Upper lobe of left lung (tissue), 6 donors: Measurements from ENCODE around the gene AGTR1. TPM values are rescaled to one million over a fixed set of nuclear protein-coding genes. Genes with fewer than 3 reads are reported as not detected.
A peak's percentile ranks its signal among the peaks of the same experiment; 100 is the strongest.

Source experiments
- ATAC-seq, 2 donors: fragments of 200-7000 bp; cut with Tn5 transposase; one replicate each; pipeline ENCODE4 v1.9.1; 2022; ENCODE audit warnings: mild to moderate bottlenecking in 2 of 2, moderate library complexity in 2 of 2; ENCODE audit not compliant: low FRiP score in 2 of 2
- DNase-seq, 2 donors: peaks; one replicate each; pipeline ENCODE4 v3.0.0-alpha.2; 2019 to 2020
- H3K27ac ChIP-seq, 4 donors: fragments of 200-600 bp; sonication (generic); one replicate each; pipeline ENCODE4 v1.5.1; 2016 to 2019
- H3K27me3 ChIP-seq, 4 donors: fragments of 200-600 bp; sonication (generic); one replicate each; pipeline ENCODE4 v1.5.1; 2017 to 2019
- H3K36me3 ChIP-seq, 4 donors: fragments of 200-600 bp; sonication (generic); one replicate each; pipeline ENCODE4 v1.5.1; 2016 to 2019
- H3K4me1 ChIP-seq, 4 donors: fragments of 200-600 bp; sonication (generic); one replicate each; pipeline ENCODE4 v1.5.1; 2018 to 2019
- H3K4me3 ChIP-seq, 4 donors: fragments of 200-600 bp; sonication (generic); one replicate each; pipeline ENCODE4 v1.5.1; 2017 to 2019; ENCODE audit warnings: mild to moderate bottlenecking in 2 of 4, moderate library complexity in 1 of 4
- H3K9me3 ChIP-seq, 4 donors: fragments of 200-600 bp; sonication (generic); one replicate each; pipeline ENCODE4 v1.5.1; 2018 to 2019
- EP300 ChIP-seq, 4 donors: sonication (generic); formaldehyde crosslinking; IDR thresholded peaks; one replicate each; pipeline ENCODE4 v1.5.1; 2017; ENCODE audit warnings: antibody characterized with exemption in 4 of 4, control low read depth in 2 of 4
- POLR2A ChIP-seq, 4 donors: fragments of 450-650 bp; IDR thresholded peaks; one replicate each; pipeline ENCODE4 v1.5.1; 2016 to 2017; ENCODE audit warnings: antibody characterized with exemption in 4 of 4, mild to moderate bottlenecking in 2 of 4
- POLR2AphosphoS5 ChIP-seq, 2 donors: sonication (generic); formaldehyde crosslinking; IDR thresholded peaks; one replicate each; pipeline ENCODE4 v1.5.1; 2017; ENCODE audit warnings: antibody characterized with exemption in 2 of 2
- WGBS, 2 donors: methylation state at CpG; one replicate each; pipeline ENCODE4 v1.1.5; 2017 to 2018; 5-methylcytosine and 5-hydroxymethylcytosine counted together
- total RNA-seq, 6 donors: library from RNA; depleted of rRNA in 4 of 6; stranded (reverse); fragments of >200 nt in 4 of 6; gene quantifications; one replicate each; pipeline versions ENCODE4 v1.1.0 to v1.2.1, GENCODE V29; 2016 to 2021
- TF ChIP-seq, protein P1 (sequence below), 6 experiments: fragments of 450-650 bp in 4 of 6; fragments of 200-600 bp in 2 of 6; sonication (generic) in 2 of 6; IDR thresholded peaks; one replicate each; pipeline ENCODE4 v1.5.1; 2016 to 2019; ENCODE audit warnings: antibody characterized with exemption in 6 of 6
- donor health status: DM: no; HTN: no; CAD: no; lungs with moderate emphysema.
- donor health status: DM: no; HTN: yes; CAD: no; lungs with severe emphysema.

Gene AGTR1
- total RNA-seq, 6 donors from 2014 or later: 4.6 to 9.3 (median 5.9) TPM

DNA sequence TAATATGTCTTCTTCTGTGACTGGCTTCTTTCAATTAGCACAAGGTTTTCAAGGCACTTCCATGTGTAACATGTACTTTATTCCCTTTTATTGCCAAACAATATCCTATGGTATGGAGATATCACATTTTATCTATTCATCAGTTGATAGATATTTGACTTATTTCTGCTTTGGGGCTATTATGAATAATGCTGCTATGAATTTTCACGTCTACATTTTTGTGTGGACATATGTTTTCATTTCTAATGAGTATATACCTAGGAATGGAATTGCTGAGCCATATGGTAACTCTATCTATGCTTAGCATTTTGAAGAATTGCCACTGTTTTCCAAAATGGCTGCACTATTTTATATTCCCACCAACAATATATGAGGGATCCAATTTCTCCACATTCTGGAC is 3.6 kb upstream of the AGTR1 start:
- no peak overlapping the region for H3K27ac ChIP-seq
- H3K4me1 ChIP-seq: peaks cover 0 to 11% (median 0%) of the 10 kb centered on the region in 4 donors
- 48 to 55% methylated on average over 1 of the region's 1 CpG for WGBS, 2 donors
- peaks cover 0 to 7% (median 4%) of the 10 kb centered on the region in 4 donors for H3K27me3 ChIP-seq
- H3K36me3 ChIP-seq: no peaks in the 10 kb centered on the region
- ATAC-seq: no peak
- TF ChIP-seq, protein P1, sequence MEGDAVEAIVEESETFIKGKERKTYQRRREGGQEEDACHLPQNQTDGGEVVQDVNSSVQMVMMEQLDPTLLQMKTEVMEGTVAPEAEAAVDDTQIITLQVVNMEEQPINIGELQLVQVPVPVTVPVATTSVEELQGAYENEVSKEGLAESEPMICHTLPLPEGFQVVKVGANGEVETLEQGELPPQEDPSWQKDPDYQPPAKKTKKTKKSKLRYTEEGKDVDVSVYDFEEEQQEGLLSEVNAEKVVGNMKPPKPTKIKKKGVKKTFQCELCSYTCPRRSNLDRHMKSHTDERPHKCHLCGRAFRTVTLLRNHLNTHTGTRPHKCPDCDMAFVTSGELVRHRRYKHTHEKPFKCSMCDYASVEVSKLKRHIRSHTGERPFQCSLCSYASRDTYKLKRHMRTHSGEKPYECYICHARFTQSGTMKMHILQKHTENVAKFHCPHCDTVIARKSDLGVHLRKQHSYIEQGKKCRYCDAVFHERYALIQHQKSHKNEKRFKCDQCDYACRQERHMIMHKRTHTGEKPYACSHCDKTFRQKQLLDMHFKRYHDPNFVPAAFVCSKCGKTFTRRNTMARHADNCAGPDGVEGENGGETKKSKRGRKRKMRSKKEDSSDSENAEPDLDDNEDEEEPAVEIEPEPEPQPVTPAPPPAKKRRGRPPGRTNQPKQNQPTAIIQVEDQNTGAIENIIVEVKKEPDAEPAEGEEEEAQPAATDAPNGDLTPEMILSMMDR (IDR thresholded peaks at IDR 0.05): no peak
- TF ChIP-seq EP300 (IDR thresholded peaks at IDR 0.05) (no peak), POLR2AphosphoS5 (IDR thresholded peaks at IDR 0.05) (no peak), POLR2A (IDR thresholded peaks at IDR 0.05) (no peak)
- H3K9me3 ChIP-seq: no peaks in the 10 kb centered on the region
- H3K4me3 ChIP-seq: no peak overlapping the region
- DNase-seq: no peak

DNA sequence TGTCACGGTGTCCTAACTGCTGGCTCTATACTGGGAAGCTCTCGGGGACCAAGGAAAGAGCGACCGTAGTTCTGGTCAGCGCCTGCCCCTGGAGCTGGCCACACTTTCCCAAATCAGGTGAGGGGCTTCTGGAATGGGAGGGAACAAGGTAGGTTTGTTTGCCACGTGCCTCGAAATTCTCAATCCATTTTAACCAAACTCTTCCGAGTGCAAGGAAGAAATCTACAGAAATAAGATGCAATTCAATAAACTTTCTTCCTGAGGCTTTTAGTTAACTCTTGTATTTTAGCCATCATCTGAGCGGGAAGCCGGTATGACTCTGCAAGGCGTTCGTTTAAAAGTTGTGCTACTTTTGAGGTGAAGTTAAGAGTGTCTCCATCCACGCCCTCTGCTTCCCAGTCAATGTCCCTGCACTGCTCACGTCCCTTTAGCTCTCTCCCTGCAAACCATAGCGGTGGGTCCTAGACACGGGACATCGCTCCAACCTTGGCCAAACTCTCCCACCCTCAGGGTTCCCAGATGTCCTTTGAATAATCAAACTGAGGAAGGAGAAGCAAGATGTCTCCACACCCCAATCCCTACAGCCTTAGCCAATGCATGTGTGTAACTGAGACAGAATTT is 597 bp downstream of the AGTR1 start:
- Histone ChIP-seq H3K9me3 (no peaks in the 10 kb centered on the region), H3K27me3 (peaks cover 0 to 7% (median 4%) of the 10 kb centered on the region in 4 donors), H3K36me3 (no peaks in the 10 kb centered on the region), H3K4me1 (peaks cover 0 to 11% (median 0%) of the 10 kb centered on the region in 4 donors), H3K27ac (peak overlapping the region; percentile 23 to 73 (median 61)), H3K4me3 (peak overlapping the region in 3 of 4 donors; percentile 43 to 51 (median 49))
- DNase-seq (no peak), ATAC-seq (peak; percentile 15 to 43)
- WGBS, 2 donors: 43 to 60% methylated on average over 15 to 17 of the region's 17 CpGs
- TF ChIP-seq POLR2A (IDR thresholded peaks at IDR 0.05) (peak in 1 of 4 donors; percentile 1), EP300 (IDR thresholded peaks at IDR 0.05) (no peak)

DNA sequence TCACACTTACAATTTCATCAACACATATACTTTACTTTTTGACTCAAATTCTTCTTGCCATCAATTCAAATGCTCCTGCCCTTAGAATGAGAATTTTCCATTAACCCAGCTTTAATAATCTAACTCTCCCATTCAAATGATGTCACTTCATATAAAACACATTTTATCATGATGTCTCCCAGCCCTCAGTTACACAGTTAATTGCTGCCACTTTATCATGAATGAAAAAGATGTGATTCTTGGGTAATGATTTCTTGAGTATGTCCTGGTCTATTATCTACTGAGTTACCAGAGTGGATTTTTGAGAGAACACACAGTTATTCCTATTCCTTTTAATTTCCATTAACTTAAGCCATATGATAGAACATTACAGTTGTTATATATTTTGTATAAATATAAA is 7.6 kb downstream of the AGTR1 start:
- Histone ChIP-seq H3K4me3 (no peak overlapping the region), H3K36me3 (no peaks in the 10 kb centered on the region), H3K4me1 (no peaks in the 10 kb centered on the region), H3K27ac (no peak overlapping the region), H3K27me3 (no peaks in the 10 kb centered on the region), H3K9me3 (no peaks in the 10 kb centered on the region)
- DNase-seq (no peak), ATAC-seq (no peak)
- TF ChIP-seq EP300 (IDR thresholded peaks at IDR 0.05) (no peak), POLR2A (IDR thresholded peaks at IDR 0.05) (no peak), POLR2AphosphoS5 (IDR thresholded peaks at IDR 0.05) (no peak)
- TF ChIP-seq, protein P1 (IDR thresholded peaks at IDR 0.05): no peak

DNA sequence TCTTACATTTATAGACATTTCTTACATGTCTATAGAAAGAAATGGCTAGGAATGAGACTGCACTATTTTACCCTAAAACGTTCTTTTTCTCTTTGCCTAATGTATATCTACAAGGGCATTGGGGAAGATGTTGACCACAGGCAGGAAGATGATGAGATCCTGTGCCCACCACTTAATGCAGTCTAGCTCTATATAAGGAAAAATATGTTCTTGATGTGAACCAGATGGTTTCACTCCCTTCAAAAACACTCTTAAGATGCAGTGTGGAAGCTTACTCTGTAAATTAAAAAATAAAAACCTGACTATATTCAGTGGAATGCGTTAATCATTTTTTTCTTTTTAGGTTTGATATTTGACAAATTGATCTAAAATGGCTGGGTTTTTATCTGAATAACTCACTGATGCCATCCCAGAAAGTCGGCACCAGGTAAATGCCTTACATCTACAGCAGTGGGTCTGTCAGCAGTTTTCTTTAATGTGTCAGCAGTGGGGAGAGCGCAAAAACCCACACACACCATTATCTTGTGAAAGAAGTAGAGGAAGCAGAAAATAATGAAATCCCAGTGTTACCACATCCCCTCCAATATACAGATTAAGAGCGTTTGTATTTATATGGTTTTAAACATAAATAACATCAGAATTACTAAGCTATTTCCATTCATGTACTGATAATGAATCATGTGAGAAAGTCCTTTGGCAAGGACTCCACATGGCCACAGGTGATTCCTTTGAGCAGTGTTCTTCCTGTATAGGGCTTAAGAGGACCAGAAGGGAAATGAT is 10.1 kb downstream of the AGTR1 start:
- H3K27me3 ChIP-seq: no peaks in the 10 kb centered on the region
- no peak overlapping the region for H3K27ac ChIP-seq
- no peak for TF ChIP-seq EP300 (IDR thresholded peaks at IDR 0.05)
- TF ChIP-seq, protein P1 (IDR thresholded peaks at IDR 0.05): no peak
- TF ChIP-seq POLR2A (IDR thresholded peaks at IDR 0.05): no peak
- TF ChIP-seq POLR2AphosphoS5 (IDR thresholded peaks at IDR 0.05): no peak
- WGBS, 2 donors: 68 to 72% methylated on average over 5 of the region's 5 CpGs
- H3K4me1 ChIP-seq: no peaks in the 10 kb centered on the region
- no peaks in the 10 kb centered on the region for H3K36me3 ChIP-seq
- DNase-seq (no peak), ATAC-seq (no peak)
- no peaks in the 10 kb centered on the region for H3K9me3 ChIP-seq
- no peak overlapping the region for H3K4me3 ChIP-seq

DNA sequence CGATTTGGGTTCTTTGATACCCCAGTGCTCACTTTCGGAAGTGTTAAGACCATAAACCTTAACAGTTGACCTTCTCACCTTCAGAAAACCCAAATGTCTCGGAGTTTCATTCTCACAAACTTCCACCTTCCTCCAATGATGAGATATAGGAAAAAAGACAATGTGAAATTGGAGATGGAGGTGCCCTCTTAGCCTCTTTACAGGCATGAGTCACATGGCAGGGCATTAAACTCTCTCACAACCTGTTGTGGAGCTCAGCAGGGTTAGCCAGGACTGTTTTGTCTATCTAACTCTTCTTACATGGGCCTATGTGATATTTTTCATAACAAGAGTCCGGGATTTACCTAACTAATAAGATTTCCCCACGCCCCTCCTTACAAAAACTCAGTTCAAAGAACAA is 10.7 kb downstream of the AGTR1 start:
- whole genome bisulfite sequencing, 2 donors: 76% methylated on average over 5 of the region's 5 CpGs

More for the DNA sequence above, 10.7 kb downstream of the AGTR1 start:
- H3K27ac ChIP-seq: no peak overlapping the region
- no peaks in the 10 kb centered on the region for H3K4me1 ChIP-seq
- H3K4me3 ChIP-seq: no peak overlapping the region
- no peak for DNase-seq
- no peaks in the 10 kb centered on the region for H3K36me3 ChIP-seq
- no peaks in the 10 kb centered on the region for H3K27me3 ChIP-seq
- H3K9me3 ChIP-seq: no peaks in the 10 kb centered on the region
- ATAC-seq: no peak
- TF ChIP-seq, protein P1 (IDR thresholded peaks at IDR 0.05): no peak
- no peak for TF ChIP-seq EP300 (IDR thresholded peaks at IDR 0.05)
- TF ChIP-seq POLR2AphosphoS5 (IDR thresholded peaks at IDR 0.05): no peak
- TF ChIP-seq POLR2A (IDR thresholded peaks at IDR 0.05): no peak
